Type B pancreatic cell (in vitro differentiated cells): ENCODE measurements around the gene NCOA1. TPM values are rescaled to one million over a fixed set of nuclear protein-coding genes. Genes with fewer than 3 reads are reported as not detected.

Experiments
- DNase-seq: peaks from one replicate; pipeline ENCODE4 v3.0.0; 2021; ENCODE audit warnings: mixed read lengths; ENCODE audit not compliant: unreplicated experiment; ENCODE audit errors: extremely low spot score
- H3K27ac Mint-ChIP-seq: 2 replicates; pipeline ENCODE4 v1.8.0; 2021; ENCODE audit warnings: mild to moderate bottlenecking, mixed read lengths
- H3K27me3 Mint-ChIP-seq: 2 replicates; pipeline ENCODE4 v1.8.0; 2021; ENCODE audit warnings: mixed read lengths
- H3K36me3 Mint-ChIP-seq: 2 replicates; pipeline ENCODE4 v1.8.0; 2021; ENCODE audit warnings: mixed read lengths
- H3K4me1 Mint-ChIP-seq: one replicate; pipeline ENCODE4 v1.8.0; 2021; ENCODE audit warnings: mixed read lengths; ENCODE audit not compliant: unreplicated experiment
- H3K4me3 Mint-ChIP-seq: 2 replicates; pipeline ENCODE4 v1.8.0; 2021; ENCODE audit warnings: mild to moderate bottlenecking, mixed read lengths
- H3K9me3 Mint-ChIP-seq: 2 replicates; pipeline ENCODE4 v1.8.0; 2021; ENCODE audit warnings: mixed read lengths
- CTCF ChIP-seq: fragments of 200-600 bp; sonication (generic); conservative IDR thresholded peaks from 2 replicates; pipeline ENCODE4 v1.5.0; 2021; ENCODE audit warnings: antibody characterized with exemption, mild to moderate bottlenecking
- total RNA-seq: library from RNA; stranded (reverse); gene quantifications from 2 replicates; pipeline ENCODE4 v1.2.1, GENCODE V29; 2021; ENCODE audit warnings: low replicate concordance

NCOA1 gene
- total RNA-seq, 1 donor from 2014 or later: 23.8 TPM

- DNase-seq: no peak
- H3K36me3 Mint-ChIP-seq: no peaks in the 10 kb centered on the region
- no peak for TF ChIP-seq CTCF
Observed at GRCh38 chr2:24512831-24513230, 21.8 kb downstream of the NCOA1 start.

DNA sequence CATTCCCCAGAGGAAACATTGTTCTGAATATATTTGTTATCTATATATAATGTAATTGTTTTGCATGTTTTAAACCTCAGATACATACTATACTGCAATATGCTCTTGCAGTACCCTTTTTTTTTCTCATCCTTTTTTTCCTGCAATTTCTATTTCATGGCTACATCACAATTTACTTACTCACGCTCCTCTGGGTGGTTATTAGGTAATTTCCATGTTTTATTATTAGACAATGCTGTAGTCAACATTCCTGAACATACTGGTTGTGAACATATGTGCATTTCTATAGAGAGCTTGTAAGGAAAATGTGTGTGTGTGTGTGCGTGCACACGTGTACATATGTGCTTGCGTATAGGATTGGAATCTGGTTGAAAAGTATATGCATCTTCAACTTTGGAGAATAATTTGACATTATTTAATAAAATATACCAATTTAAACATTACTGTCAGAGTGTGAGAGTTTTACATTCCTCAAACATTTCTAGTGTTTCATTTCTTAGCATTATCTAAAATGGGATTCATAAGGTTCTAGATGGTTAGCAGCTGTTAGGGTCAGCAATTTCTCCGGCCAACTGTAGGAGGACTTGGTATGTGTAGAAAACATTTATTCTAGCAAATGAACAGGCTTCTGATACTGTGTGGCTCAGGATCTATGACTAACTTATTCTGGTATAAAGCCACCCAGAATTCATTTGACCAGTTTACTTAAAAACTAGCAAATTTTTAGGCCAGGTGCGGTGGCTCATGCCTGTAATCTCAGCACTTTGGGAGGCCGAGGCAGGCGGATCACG is 22.4 kb downstream of the NCOA1 start:
- DNase-seq: no peak
- Mint-ChIP-seq H3K9me3 (no peaks in the 10 kb centered on the region), H3K36me3 (no peaks in the 10 kb centered on the region), H3K4me3 (no peak overlapping the region), H3K4me1 (peaks cover 23% of the 10 kb centered on the region), H3K27me3 (no peaks in the 10 kb centered on the region), H3K27ac (no peak overlapping the region)
- TF ChIP-seq CTCF: no peak

More at GRCh38 chr2:24512831-24513230, 21.8 kb downstream of the NCOA1 start:
- H3K4me3 Mint-ChIP-seq: no peak overlapping the region
- no peak overlapping the region for H3K27ac Mint-ChIP-seq
- no peaks in the 10 kb centered on the region for H3K9me3 Mint-ChIP-seq
- no peaks in the 10 kb centered on the region for H3K27me3 Mint-ChIP-seq
- H3K4me1 Mint-ChIP-seq: peaks cover 23% of the 10 kb centered on the region

DNA sequence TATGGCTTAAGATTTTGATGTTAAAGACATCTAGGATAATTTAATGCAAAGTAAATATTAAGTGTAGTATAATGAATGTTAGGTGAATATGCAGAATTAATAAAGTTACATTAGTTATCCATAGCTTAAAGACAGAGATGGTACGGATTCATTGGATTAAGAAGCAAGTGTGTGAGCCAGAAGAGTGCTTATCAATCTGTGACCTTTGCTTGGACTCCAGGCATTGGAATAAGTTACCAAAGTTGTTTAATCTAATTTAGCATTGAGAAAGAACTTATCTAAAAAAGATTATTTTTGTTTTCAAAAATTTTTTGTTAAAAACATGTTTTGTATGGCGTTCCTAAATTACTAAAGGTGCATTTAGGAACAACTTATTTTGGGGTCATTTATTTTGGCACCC is 23.8 kb downstream of the NCOA1 start:
- Mint-ChIP-seq H3K27ac (no peak overlapping the region), H3K27me3 (no peaks in the 10 kb centered on the region), H3K36me3 (peaks cover 4% of the 10 kb centered on the region), H3K4me3 (no peak overlapping the region), H3K4me1 (peaks cover 18% of the 10 kb centered on the region), H3K9me3 (no peaks in the 10 kb centered on the region)
- TF ChIP-seq CTCF: no peak
- no peak for DNase-seq

DNA sequence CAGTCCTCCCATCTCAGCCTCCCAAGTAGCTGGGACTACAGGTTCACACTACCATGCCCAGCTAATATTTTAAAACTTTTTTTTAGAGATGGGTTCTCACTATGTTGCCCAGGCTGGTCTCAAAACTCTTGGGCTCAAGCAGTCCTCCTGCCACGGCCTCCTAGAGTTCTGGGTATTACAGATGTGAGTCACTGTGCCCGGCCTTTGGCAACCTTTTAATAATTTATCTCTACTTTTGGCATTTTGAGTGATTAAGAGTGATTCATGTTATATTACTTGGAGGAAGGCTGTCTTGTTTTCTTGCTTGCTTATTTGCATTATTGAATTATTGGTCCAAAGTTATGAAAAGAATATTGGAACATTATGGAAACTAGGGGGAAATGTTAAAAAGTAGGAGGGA is 24.3 kb downstream of the NCOA1 start:
- H3K27ac Mint-ChIP-seq: peak overlapping the region; percentile 1

DNA sequence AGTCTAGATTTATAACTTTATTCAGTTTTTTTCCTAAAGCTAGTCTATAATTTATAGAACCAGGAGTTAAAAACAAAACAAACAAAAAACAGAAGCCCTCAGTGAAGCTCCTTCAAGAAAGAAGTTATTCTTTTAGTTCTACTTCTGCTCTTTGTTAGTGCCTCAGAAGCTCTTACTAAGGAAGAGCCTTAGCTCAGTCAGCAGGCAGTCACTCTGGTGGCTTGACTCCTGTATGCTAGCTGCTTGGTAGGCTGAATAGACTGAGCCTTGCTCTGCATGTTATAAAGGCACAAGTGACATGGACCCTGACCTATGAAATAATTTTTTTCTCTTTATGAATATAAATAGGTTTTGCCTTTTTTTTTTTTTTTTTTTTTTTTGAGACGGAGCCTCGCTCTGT is 24.8 kb downstream of the NCOA1 start:
- H3K27me3 Mint-ChIP-seq: no peaks in the 10 kb centered on the region
- H3K4me3 Mint-ChIP-seq: no peak overlapping the region
- peak overlapping the region; percentile 1 for H3K27ac Mint-ChIP-seq
- peaks cover 18% of the 10 kb centered on the region for H3K4me1 Mint-ChIP-seq
- no peak for TF ChIP-seq CTCF
- peaks cover 4% of the 10 kb centered on the region for H3K36me3 Mint-ChIP-seq
- DNase-seq: no peak
- no peaks in the 10 kb centered on the region for H3K9me3 Mint-ChIP-seq

More for the DNA sequence above, 24.3 kb downstream of the NCOA1 start:
- Mint-ChIP-seq H3K36me3 (peaks cover 4% of the 10 kb centered on the region), H3K4me3 (no peak overlapping the region), H3K27me3 (no peaks in the 10 kb centered on the region), H3K9me3 (no peaks in the 10 kb centered on the region), H3K4me1 (peaks cover 18% of the 10 kb centered on the region)
- no peak for DNase-seq
- TF ChIP-seq CTCF: no peak
